Brain pericyte (primary cell): ENCODE measurements around the gene UST.

Source experiments
- DNase-seq: peaks from one replicate; pipeline ENCODE4 v3.0.0-alpha.2; 2012; ENCODE audit warnings: low read depth, low spot score

UST gene

DNA sequence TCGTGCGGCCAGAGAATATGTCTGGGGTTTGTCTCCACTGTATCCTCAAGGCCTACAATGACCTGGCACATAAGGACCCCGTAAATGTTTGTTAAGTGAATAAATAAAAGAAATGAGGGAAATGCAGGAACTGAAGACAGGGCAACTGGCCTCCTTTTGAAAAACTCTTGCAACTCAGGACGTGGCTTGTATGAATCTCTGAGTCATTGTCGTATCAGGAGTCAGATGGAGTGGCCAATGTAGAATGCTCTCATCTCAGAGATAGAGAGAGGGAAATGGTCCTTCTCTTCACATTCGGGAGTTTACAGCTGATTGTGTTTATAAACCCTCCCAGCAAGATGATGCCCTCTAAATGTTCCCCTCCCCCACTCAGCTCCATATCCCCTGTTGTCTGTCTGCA, 57.1 kb downstream of the UST start:
- DNase-seq, result no peak

GRCh38 chr6:148805777-148806176, 58.9 kb downstream of the UST start:
- no peak for DNase-seq

DNA sequence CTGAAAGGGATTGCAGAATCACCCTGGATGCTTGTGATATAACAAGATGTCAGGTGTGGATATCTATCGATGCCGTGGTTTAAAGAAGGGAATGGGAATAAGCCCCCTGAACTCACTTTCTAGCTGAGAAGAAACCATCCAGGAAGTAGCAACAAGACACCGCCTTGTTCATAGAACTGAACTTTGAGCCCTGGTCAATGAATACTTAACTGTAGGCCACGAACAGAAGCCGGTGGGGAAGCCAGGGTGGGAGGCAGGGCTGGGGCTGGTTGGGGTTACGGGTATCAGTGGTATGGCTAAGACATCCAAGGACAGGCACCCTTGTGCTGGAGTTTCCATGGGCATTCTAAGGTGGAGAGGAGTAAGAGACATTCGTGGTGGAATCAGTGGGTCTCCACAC, 61.0 kb downstream of the UST start:
- DNase-seq, result no peak

GRCh38 chr6:148808786-148809304, 62.0 kb downstream of the UST start:
- no peak for DNase-seq

DNA sequence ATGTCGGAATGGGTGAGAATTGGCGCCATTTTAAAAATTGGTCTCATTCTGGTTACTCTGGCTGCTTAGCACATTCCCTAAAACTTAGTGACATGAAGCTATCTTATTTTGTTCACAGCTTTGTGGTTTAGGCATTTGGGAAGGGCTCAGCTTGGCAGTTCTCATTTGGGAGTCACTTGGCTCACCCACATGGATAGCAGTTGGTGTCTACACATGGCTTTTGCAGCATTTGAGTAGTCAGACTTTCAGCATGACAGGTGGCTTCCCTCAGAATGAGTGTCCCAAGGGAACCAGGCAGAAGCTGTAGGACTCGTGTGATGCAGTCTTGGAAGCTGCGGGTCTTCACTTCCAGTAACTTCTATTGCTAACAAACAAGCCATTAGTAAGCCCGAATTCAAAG, 64.6 kb downstream of the UST start:
- no peak for DNase-seq

DNA sequence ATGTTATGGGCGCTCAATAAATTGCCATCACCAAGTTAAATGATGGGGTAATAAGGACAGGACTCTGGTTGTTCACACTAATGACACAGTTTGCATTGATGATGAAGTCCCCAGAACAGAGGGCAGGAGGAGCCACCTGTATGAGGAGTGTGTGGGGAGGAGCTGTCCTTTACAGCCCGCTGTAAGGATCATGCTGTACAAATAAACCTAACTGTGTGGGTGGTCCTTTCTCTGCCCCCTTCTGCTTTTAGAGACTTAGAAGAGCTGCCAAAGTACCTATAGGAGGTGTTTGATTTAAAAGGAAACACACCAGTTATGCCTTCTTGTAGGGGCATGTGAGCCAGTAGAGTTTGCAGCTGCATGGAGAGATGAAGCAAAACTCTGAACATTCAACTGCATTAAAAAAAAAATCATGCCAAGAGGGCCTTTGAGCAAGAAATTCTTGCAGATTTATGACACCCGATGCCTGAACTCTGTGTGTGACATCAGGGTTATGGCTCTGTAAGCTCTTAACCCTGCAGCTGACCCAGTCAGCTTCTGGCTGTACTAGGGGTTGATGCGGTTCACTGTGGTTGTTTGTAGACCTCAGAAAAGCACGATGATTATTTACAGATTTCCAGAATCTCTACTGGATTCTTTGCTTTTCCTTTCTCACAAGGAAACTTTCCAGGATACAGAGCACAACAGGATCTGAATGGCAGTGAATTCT, 67.4 kb downstream of the UST start:
- no peak for DNase-seq

- no peak for DNase-seq
These were observed 68.0 kb downstream of the UST start for GRCh38 chr6:148814869-148815268.

DNA sequence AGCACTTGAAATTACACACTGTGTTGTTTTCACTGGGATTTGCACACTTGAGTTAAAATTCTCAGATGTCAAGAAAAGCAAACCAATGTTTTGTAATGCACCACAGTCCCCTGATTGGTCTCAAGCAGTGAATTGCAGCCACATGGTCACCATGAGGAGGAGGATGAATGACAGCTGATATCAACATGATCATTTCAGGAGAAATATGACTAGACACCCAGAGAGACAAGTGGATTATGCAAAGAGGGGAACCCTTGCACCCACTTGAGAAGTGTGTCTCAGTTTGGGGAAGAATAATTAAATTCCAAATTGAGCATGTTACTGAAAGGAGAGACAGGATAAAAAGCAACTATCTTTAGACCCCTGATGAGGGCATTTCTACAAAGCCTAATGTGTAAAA, 69.3 kb downstream of the UST start:
- DNase-seq, result no peak

- DNase-seq, result no peak
These were observed 70.9 kb downstream of the UST start for GRCh38 chr6:148817689-148818088.

DNA sequence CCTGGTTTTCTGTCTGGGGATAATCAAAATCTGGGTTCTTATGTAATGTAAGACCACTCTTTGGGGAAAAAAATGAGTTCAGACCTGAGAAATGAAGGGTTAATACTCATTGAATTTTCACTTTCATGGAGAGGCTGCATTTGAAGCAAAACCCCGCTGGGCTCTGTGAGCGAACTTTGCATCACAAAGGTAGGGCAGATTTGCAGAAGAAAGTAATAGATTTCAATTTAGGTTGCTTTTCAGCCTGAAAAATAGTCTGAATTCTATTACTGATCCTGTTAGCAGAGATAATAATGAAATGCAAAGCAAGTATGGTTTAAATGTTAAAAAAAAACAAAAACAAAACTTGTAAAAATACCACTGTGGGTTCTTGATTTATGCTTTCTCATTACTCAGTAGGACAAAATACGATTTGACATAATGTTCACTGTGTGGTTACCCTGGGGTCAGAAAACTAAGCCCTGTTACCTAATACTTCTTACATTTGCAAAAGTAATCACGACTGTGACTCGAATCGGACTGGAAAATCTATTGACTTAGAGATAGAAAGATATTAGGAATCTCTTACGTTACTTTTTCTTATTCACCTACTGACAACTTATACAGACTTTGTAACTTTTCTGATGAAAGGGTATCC, 72.2 kb downstream of the UST start:
- no peak for DNase-seq

- no peak for DNase-seq
These were observed 73.0 kb downstream of the UST start for GRCh38 chr6:148819852-148820251.

- no peak for DNase-seq
These were observed 76.0 kb downstream of the UST start for GRCh38 chr6:148822819-148823218.

DNA sequence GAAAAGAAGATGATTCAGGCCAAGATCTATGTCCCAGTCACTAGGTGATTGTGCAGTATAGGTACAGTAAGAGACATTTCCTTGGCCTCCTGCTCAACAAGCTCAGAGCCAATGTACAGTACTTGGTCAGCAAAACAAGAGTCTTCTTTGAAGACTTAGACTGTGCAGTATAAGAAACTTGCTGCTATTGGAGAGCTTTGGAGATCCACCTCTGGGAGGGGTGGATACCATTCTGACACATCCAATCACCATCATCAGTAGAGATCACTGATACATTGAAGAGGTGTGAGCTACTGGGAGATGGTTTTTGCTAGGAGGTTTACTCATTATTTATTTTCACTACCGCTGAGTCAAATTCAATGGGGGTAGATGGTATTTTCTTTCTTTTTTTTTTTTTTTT, 77.5 kb downstream of the UST start:
- no peak for DNase-seq

DNA sequence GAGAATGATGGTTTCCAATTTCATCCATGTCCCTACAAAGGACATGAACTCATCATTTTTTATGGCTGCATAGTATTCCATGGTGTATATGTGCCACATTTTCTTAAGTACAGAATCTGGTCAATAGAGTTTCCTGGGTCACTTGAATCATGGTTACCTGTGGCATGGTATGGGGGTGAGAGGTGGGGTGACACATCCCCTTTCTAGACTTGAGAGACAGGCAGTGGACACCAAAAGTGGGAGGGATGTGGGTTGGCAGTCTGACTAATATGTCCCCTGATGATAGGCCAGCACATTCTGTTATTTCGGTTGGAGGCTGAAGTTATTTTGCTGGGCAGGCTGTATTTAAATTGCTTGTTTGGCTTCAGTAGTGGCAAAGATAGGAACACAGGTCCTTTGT, 78.1 kb downstream of the UST start:
- DNase-seq, result no peak

GRCh38 chr6:148825492-148825891, 78.7 kb downstream of the UST start:
- DNase-seq, result no peak

GRCh38 chr6:148827416-148828045, 80.7 kb downstream of the UST start:
- no peak for DNase-seq

- DNase-seq, result no peak
These were observed 81.2 kb downstream of the UST start for GRCh38 chr6:148828047-148828446.

GRCh38 chr6:148829415-148830101, 82.7 kb downstream of the UST start:
- no peak for DNase-seq

DNA sequence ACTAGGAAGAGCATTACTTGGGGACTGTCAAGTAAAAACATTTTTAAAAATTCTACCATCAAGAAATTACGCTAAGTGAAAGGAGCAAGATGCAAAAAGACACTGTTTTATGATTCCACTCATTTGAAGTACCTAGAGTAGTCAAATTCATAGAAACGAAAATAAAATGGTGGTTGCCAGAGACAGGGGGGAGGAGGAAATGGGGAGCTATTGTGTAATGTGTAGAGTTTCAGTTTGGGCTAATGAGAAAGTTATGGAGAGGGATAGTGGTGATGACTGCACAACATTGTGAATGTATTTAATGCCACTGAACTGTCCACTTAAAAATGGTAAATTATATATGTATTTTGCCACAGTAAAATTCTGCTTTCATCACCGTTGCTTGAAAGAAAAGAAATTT, 83.8 kb downstream of the UST start:
- no peak for DNase-seq

- no peak for DNase-seq
These were observed 84.2 kb downstream of the UST start for GRCh38 chr6:148831064-148831463.

- no peak for DNase-seq
These were observed 84.7 kb downstream of the UST start for GRCh38 chr6:148831531-148831930.

DNA sequence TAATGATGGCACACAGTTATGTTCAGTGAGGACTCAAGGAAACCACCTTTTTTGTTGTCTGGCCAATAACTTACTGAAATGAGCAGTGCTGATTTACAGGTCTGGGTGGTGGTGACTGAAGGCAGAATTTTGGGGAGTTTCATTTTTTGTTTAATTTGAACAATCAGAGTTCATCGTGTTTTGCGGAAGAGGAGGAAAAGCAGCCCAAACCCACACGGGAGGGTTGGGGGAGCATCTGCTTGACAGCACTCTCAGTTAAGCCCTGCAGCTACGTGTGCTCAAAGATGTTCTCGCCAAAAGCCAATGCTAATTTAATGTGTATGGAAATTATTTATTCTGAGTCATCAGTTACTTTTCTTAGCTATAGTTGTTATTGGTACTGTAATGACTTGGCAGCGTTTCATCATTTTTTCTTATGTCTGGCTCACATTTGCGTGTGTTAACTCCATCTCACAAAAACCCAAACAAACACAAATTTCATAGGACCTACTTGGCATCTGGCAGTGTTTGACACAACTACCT, 89.2 kb downstream of the UST start:
- no peak for DNase-seq
